MG63 (cell line): Measurements from ENCODE around the gene AJM1. TPM values are rescaled to one million over a fixed set of nuclear protein-coding genes. Genes with fewer than 3 reads are reported as not detected.
"Not testable (repeated sequence)": the region's sequence is repeated elsewhere in the genome, so short reads cannot be mapped to it uniquely, and the experiment has no call there.

ENCODE experiments used
- DNase-seq: peaks from one replicate; pipeline ENCODE4 v3.0.0-alpha.2; 2020
- H3K27me3 ChIP-seq: fragments of 250-450 bp; sonication (Bioruptor Pico); 2 replicates; pipeline ENCODE4 v1.5.1; 2020; ENCODE audit warnings: mild to moderate bottlenecking, moderate library complexity
- H3K36me3 ChIP-seq: fragments of 250-450 bp; sonication (Bioruptor Pico); 2 replicates; pipeline ENCODE4 v1.5.1; 2020; ENCODE audit warnings: mild to moderate bottlenecking, moderate library complexity
- H3K4me3 ChIP-seq: fragments of 250-450 bp; sonication (Bioruptor Pico); 2 replicates; pipeline ENCODE4 v1.5.1; 2020; ENCODE audit warnings: mild to moderate bottlenecking, moderate library complexity
- H3K9me3 ChIP-seq: fragments of 250-450 bp; sonication (Bioruptor Pico); 2 replicates; pipeline ENCODE4 v1.5.1; 2020; ENCODE audit warnings: mild to moderate bottlenecking, moderate library complexity
- total RNA-seq: library from RNA; depleted of rRNA; stranded (reverse); fragments of >200 nt; shearing (Covaris generic); gene quantifications from 2 replicates; pipeline ENCODE4 v1.2.3, GENCODE V29; 2014; ENCODE audit warnings: low replicate concordance

AJM1 gene
- total RNA-seq, 1 experiment from 2014 or later: 0.82 TPM

GRCh38 chr9:136826188-136826541 is 16.1 kb upstream of the AJM1 start:
- no peak for DNase-seq
- no peaks in the 10 kb centered on the region for H3K9me3 ChIP-seq
- H3K4me3 ChIP-seq: no peak overlapping the region
- H3K27me3 ChIP-seq: no peaks in the 10 kb centered on the region
- peaks cover 22% of the 10 kb centered on the region for H3K36me3 ChIP-seq

GRCh38 chr9:136826703-136827582 is 15.3 kb upstream of the AJM1 start:
- no peak for DNase-seq
- no peak overlapping the region for H3K4me3 ChIP-seq
- no peaks in the 10 kb centered on the region for H3K9me3 ChIP-seq
- H3K36me3 ChIP-seq: peaks cover 22% of the 10 kb centered on the region
- no peaks in the 10 kb centered on the region for H3K27me3 ChIP-seq

DNA sequence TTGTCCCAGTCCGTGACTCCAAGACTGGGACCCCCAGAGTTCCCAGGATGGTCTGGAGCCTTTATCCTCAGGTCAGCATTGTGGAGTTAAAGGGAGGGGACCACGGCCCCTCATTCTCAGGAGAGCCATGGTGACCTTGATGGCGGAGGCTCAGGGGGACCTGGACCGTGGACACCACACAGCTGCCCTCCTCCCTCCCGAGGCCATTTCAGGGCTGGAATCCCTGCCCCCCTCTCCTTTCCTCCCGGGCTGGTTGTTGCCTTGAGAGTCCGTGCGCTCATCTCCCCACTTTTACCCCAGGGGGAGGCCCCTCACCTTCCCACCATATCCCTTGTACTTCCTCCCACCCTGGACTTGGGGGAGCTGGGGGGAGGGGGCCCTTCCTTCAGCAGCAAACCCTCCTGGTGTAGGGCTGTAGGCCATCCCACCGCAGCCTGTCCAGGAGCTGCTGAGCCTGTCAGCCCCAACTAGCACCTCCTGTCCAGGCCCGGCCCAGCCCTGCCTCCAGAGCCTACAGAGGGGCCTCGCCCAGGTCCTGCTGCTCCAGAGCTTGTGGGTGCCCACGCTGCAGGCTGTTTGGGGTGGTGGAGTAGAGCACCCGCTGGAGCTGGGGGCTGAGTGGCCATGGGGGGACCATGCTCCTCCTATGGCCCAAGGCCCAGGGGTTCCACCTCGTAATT is 14.3 kb upstream of the AJM1 start:
- Histone ChIP-seq H3K9me3 (no peaks in the 10 kb centered on the region), H3K4me3 (no peak overlapping the region), H3K27me3 (no peaks in the 10 kb centered on the region), H3K36me3 (peaks cover 22% of the 10 kb centered on the region)
- DNase-seq: no peak

DNA sequence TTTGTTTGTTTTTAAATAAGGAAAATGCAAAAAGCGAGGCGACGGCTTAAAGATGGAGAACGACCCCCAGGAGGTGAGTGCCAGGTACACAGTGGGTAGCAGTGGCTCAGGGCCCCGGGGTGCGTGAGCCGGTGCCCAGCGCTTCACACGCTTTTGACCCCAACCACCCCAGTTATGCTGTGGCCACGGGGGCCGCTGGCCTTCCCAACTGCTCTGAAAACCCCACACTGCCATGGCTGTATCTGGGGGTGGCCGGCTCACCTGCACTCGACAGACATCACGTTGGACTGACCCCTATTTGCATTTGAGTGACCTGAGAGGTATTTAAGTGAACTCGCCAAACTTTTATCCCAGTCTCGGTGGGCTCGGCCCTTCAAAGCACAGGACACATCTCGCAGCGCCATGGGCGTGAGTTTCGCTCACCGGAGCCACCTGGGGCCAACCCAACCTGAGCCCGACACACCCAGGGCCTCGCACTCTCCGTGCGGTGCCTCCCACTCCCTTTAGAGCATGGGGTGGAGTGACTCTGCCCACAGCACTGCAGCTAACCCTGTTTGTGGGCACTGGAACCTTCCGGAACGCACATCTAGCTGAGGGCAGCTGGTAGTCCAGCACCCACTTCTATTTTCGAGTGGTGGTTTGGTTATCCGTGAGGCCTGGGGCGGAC is 13.7 kb upstream of the AJM1 start:
- Histone ChIP-seq H3K27me3 (no peaks in the 10 kb centered on the region), H3K36me3 (peaks cover 22% of the 10 kb centered on the region), H3K9me3 (no peaks in the 10 kb centered on the region), H3K4me3 (no peak overlapping the region)
- DNase-seq: no peak

DNA sequence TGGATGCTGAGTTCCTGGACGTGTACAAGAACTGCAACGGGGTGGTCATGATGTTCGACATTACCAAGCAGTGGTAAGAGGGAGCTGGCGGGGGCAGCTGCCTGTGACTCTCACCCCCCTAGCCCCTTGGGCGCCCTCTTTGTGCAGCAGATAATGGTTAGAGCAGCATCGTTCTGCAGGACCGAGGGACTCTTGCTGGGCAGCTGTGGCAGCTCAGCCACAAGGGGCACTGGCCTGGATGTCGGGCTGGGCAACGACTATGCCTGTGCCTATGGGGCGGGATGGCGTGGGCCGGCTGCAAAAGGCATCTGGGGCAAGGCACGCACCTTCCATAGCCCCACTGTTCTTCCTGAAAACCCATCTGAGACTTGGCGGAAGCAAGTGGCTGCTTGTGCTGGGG is 12.9 kb upstream of the AJM1 start:
- Histone ChIP-seq H3K4me3 (no peak overlapping the region), H3K9me3 (no peaks in the 10 kb centered on the region), H3K36me3 (peaks cover 22% of the 10 kb centered on the region), H3K27me3 (no peaks in the 10 kb centered on the region)
- no peak for DNase-seq

GRCh38 chr9:136829981-136830885 is 12.0 kb upstream of the AJM1 start:
- H3K27me3 ChIP-seq: no peaks in the 10 kb centered on the region
- peaks cover 20% of the 10 kb centered on the region for H3K36me3 ChIP-seq
- no peak for DNase-seq
- H3K4me3 ChIP-seq: no peak overlapping the region
- H3K9me3 ChIP-seq: no peaks in the 10 kb centered on the region

DNA sequence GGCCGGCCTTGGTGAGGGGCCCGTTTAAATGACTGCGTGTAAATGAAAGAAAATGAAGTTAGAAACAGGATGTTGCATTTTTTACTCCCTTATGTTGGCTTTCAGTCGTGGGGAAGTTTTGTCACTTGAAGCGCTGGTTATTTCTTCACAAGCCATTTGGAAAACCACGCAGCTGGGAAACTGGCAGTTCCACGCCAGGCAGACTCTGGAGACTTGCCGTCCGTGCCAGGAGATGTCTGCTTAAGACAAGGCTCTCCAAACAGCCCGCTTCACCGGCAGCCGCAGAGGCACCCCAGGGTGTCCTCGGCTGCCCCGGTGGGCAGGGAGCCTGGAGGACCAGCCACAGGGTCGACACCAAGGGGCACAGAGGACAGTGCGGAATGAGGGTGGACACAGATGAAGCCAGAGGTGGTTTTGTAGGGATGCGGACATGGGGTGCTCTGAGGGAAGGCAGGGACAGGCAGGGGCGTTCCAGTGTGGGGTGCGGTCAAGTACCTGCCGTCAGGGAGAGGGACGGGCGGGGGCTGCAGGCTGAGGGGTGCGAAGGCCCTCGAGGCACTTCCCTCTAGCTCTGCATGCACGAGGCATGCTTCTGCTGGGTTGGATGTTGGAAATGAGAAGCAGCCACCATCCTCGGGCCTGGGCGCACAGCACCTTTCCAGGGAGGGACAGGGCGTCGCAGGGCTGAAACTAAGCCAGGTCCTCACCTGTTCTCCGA is 11.1 kb upstream of the AJM1 start:
- peaks cover 20% of the 10 kb centered on the region for H3K36me3 ChIP-seq
- DNase-seq: no peak
- H3K9me3 ChIP-seq: no peaks in the 10 kb centered on the region
- H3K27me3 ChIP-seq: no peaks in the 10 kb centered on the region
- H3K4me3 ChIP-seq: no peak overlapping the region

DNA sequence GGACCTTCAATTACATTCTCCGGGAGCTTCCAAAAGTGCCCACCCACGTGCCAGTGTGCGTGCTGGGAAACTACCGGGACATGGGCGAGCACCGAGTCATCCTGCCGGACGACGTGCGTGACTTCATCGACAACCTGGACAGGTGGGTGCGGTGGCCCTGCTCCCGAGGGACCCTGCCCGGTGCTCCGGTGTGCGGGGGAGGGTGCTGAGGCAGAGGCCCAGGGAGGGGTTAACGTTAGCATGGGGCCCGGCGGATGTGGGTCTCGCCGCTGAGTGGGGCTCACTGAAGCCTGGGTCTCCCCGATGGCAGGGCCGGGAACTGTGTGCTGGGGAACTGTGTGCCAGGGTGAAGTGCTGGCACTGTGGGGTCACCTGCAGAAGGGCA is 10.6 kb upstream of the AJM1 start:
- DNase-seq: no peak
- H3K4me3 ChIP-seq: no peak overlapping the region
- no peaks in the 10 kb centered on the region for H3K9me3 ChIP-seq
- H3K27me3 ChIP-seq: no peaks in the 10 kb centered on the region
- peaks cover 20% of the 10 kb centered on the region for H3K36me3 ChIP-seq

DNA sequence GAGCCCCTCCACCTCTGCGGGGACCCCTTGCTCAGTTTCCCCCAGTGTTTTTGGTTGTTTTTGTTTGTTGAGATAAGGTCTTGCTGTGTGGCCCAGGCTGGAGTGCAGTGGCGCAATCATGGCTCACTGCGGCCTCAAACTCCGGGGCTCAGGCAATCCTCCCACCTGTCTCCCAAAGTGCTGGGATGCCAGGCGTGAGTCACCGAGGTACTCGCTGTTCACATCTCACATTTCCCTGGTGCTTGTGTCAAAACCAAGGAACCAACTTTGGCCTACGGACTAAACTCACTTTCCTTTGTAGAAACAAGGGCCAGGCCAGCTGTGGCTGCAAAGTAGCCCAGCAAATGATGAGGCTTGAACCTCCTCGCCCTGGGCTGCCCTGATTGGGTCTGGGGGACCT is 9.7 kb upstream of the AJM1 start:
- no peak for DNase-seq
- Histone ChIP-seq H3K9me3 (no peaks in the 10 kb centered on the region), H3K27me3 (no peaks in the 10 kb centered on the region), H3K4me3 (no peak overlapping the region), H3K36me3 (peaks cover 20% of the 10 kb centered on the region)

GRCh38 chr9:136833381-136834048 is 8.8 kb upstream of the AJM1 start:
- peaks cover 17% of the 10 kb centered on the region for H3K36me3 ChIP-seq
- not testable (repeated sequence) for H3K4me3 ChIP-seq, H3K27me3 ChIP-seq, DNase-seq, H3K9me3 ChIP-seq

DNA sequence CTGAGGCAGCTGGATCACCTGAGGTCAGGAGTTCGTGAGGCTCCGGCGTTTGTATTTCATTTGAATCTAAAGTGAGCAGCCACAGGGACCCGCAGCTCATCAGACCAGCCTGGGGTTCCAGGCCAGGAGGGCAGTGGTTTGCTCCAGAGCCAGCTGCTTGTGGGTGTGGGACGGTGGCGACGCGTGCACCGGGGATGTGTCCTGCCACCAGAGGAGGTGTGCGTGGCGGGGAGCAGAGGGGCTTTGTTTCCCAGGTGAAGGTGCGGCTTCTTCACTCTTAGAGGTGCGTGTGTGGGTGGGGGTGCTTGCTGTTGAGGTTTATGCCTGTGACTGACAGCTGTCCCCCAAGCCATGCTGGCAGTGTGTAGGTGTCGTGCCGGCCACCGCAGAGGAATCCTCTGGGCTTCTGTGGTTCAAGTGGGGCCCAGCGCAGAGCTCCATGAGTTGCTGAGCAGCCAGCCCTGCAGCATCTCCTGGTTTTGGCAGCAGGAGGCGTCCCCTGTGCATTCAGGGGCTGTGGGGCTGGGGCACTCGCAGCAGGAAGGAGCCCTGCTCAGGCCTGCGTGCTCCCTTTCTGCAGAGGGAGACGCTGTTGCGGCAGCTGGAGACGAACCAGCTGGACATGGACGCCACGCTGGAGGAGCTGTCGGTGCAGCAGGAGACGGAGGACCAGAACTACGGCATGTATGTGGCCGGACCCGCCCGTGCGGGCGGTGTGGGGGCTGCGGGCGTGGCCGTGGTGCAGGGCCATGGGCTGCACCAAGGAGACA is 6.9 kb upstream of the AJM1 start:
- H3K9me3 ChIP-seq: no peaks in the 10 kb centered on the region
- DNase-seq: no peak
- H3K27me3 ChIP-seq: no peaks in the 10 kb centered on the region
- H3K36me3 ChIP-seq: peaks cover 17% of the 10 kb centered on the region
- H3K4me3 ChIP-seq: no peak overlapping the region

DNA sequence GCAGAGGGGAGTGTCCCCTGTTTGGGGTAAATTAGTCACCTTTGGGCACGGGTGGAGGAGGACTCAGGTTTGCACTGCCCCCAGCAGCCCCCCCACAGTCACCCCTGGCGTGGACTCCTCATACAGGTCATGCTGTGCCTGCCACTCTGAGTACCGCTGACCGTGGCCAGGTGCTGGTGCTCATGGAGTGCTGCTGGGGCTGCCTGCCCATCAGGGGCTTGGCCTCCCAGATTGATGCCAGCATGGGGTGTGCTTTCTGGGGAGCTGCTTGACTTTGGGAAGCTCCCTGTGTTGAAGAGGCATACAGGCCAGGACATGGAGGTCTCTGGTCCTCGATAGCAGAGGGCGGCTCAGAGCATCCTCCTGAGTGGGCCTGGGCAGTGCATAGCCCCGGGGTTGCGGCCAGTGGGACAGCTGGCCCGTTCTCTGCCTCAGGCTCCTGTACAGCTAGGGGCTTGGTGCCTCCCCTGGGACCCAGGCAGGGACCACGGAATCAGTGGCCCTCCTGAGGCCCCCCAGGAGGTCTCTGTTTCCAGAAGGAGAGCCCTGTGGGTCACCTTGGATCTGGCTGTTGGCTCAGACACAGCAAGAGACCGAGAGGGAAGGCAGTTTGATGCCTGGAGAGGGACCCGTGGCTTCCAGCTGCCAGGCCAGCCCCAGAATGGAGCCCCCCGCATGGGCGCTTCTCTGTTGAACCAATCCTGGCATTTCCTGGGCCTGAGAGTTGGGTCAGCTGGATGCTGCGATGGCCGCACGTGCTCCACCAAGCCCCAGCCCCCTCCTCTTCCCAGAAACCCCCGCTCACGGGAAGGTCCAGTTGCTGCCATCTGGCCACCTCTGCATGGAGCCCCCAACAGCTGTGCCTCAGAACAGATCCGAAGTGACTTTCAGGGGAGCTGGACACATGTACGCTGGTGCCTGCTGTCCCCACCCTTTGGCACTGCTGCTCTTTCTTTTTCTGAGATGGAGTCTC is 6.1 kb upstream of the AJM1 start:
- no peaks in the 10 kb centered on the region for H3K27me3 ChIP-seq
- H3K4me3 ChIP-seq: no peak overlapping the region
- H3K36me3 ChIP-seq: peaks cover 10% of the 10 kb centered on the region
- DNase-seq: no peak
- no peaks in the 10 kb centered on the region for H3K9me3 ChIP-seq

GRCh38 chr9:136837146-136837855 is 5.0 kb upstream of the AJM1 start:
- H3K4me3 ChIP-seq: no peak overlapping the region
- H3K27me3 ChIP-seq: no peaks in the 10 kb centered on the region
- H3K9me3 ChIP-seq: no peaks in the 10 kb centered on the region
- peaks cover 10% of the 10 kb centered on the region for H3K36me3 ChIP-seq
- DNase-seq: no peak
